SK-N-SH (cell line): Measurements from ENCODE around the gene GPC4. TPM values are rescaled to one million over a fixed set of nuclear protein-coding genes. Genes with fewer than 3 reads are reported as not detected.
A peak's percentile ranks its signal among the peaks of the same experiment; 100 is the strongest.

Source experiments
- CTCF ChIA-PET: fragments of 300-600, 350-600 bp; formaldehyde crosslinking; extraction: SDS; loops from one replicate; lab custom pipeline; 2021; lab: Yijun Ruan, JAX
- POLR2A ChIA-PET: fragments of 350-600 bp; sonication (Branson Sonifier 250); formaldehyde crosslinking; extraction: SDS; loops from one replicate; lab custom pipeline; 2020; ENCODE audit warnings: antibody characterized with exemption, inconsistent platforms; lab: Yijun Ruan, JAX
- DNase-seq: peaks from one replicate; pipeline ENCODE4 v3.0.0; 2012
- H2AFZ ChIP-seq: fragments of 200-600 bp; sonication (generic); 2 replicates; pipeline ENCODE4 v1.8.1; 2016; ENCODE audit warnings: antibody characterized with exemption, mild to moderate bottlenecking, low read depth
- H3F3A ChIP-seq: fragments of 200-600 bp; sonication (generic); replicated peaks from 2 replicates; pipeline ENCODE3; 2016; ENCODE audit warnings: antibody characterized with exemption, mild to moderate bottlenecking; ENCODE audit not compliant: insufficient read depth
- H3K27ac ChIP-seq, 2 experiments: fragments of 200-500 bp in 1 of 2; fragments of 200-600 bp in 1 of 2; sonication (Bioruptor generic) in 1 of 2; sonication (generic), shearing (Covaris generic) in 1 of 2; 2 replicates each; pipeline versions ENCODE4 v1.5.1 to v1.6.1; 2014 to 2016; ENCODE audit warnings: low read depth in 2 of 2, inconsistent platforms in 1 of 2, low read length in 1 of 2, mild to moderate bottlenecking in 1 of 2, mixed read lengths in 1 of 2
- H3K27me3 ChIP-seq: fragments of 200-600 bp; sonication (generic), shearing (Covaris generic); 2 replicates; pipeline ENCODE4 v1.6.1; 2016; ENCODE audit warnings: mixed run types; ENCODE audit not compliant: insufficient read depth
- H3K36me3 ChIP-seq, 2 experiments: fragments of 200-500 bp in 1 of 2; fragments of 200-600 bp in 1 of 2; sonication (Bioruptor generic) in 1 of 2; sonication (generic) in 1 of 2; replicated peaks in 1 of 2; 2 replicates each; pipeline versions ENCODE3 to v1.5.1; 2014 to 2016; ENCODE audit warnings: low read length in 1 of 2, mild to moderate bottlenecking in 1 of 2; ENCODE audit not compliant: insufficient read depth in 2 of 2, control insufficient read depth in 1 of 2
- H3K4me1 ChIP-seq, 2 experiments: fragments of 200-500 bp in 1 of 2; fragments of 200-600 bp in 1 of 2; sonication (Bioruptor generic) in 1 of 2; sonication (generic), shearing (Covaris generic) in 1 of 2; 2 replicates each; pipeline versions ENCODE4 v1.5.1 to v1.6.1; 2014 to 2016; ENCODE audit warnings: low read depth in 1 of 2, low read length in 1 of 2, mixed run types in 1 of 2; ENCODE audit not compliant: insufficient read depth in 2 of 2, control insufficient read depth in 1 of 2
- H3K4me2 ChIP-seq: fragments of 200-600 bp; sonication (generic), shearing (Covaris generic); 2 replicates; pipeline ENCODE4 v1.6.1; 2017; ENCODE audit warnings: mixed run types
- H3K4me3 ChIP-seq, 2 experiments: fragments of 200-500 bp in 1 of 2; fragments of 200-600 bp in 1 of 2; sonication (Bioruptor generic) in 1 of 2; sonication (generic), shearing (Covaris generic) in 1 of 2; 2 replicates each; pipeline versions ENCODE4 v1.5.1 to v1.8.1; 2014 to 2016; ENCODE audit warnings: low read depth in 2 of 2, inconsistent platforms in 1 of 2, low read length in 1 of 2, mild to moderate bottlenecking in 1 of 2, mixed read lengths in 1 of 2, moderate library complexity in 1 of 2
- H3K79me2 ChIP-seq: fragments of 200-600 bp; sonication (generic); 2 replicates; pipeline ENCODE4 v1.8.1; 2017; ENCODE audit warnings: mild to moderate bottlenecking; ENCODE audit not compliant: insufficient read depth
- H3K9ac ChIP-seq: fragments of 200-600 bp; sonication (generic); 2 replicates; pipeline ENCODE4 v1.6.1; 2017; ENCODE audit warnings: mixed run types
- H3K9me2 ChIP-seq: fragments of 200-600 bp; sonication (generic); 2 replicates; pipeline ENCODE4 v1.6.1; 2017; ENCODE audit warnings: mixed run types
- H3K9me3 ChIP-seq: fragments of 200-600 bp; sonication (generic); 2 replicates; pipeline ENCODE4 v1.6.1; 2017; ENCODE audit warnings: mixed run types, mild to moderate bottlenecking, moderate library complexity
- H4K20me1 ChIP-seq: fragments of 200-600 bp; sonication (generic); 2 replicates; pipeline ENCODE4 v1.6.1; 2017; ENCODE audit warnings: mild to moderate bottlenecking, mixed run types; ENCODE audit not compliant: insufficient read depth
- ELF1 ChIP-seq: IDR thresholded peaks from 2 replicates; pipeline ENCODE4 v1.4.0; 2012
- EP300 ChIP-seq, 2 experiments: IDR thresholded peaks; 2 replicates each; pipeline versions ENCODE4 v1.4.0 to v1.6.1; 2012; ENCODE audit warnings: borderline replicate concordance in 1 of 2, low read depth in 1 of 2, low read length in 1 of 2
- FOSL2 ChIP-seq: IDR thresholded peaks from 2 replicates; pipeline ENCODE4 v1.4.0; 2012; ENCODE audit warnings: low read depth, mild to moderate bottlenecking, moderate library complexity, borderline replicate concordance
- FOXJ3 ChIP-seq: sonication (generic); formaldehyde crosslinking; IDR thresholded peaks from 2 replicates; pipeline ENCODE4 v1.5.1; 2020; ENCODE audit warnings: mild to moderate bottlenecking, missing genetic modification reagents
- FOXM1 ChIP-seq: IDR thresholded peaks from 2 replicates; pipeline ENCODE4 v1.4.0; 2012; ENCODE audit warnings: low read depth, mild to moderate bottlenecking
- JUND ChIP-seq: IDR thresholded peaks from 2 replicates; pipeline ENCODE4 v1.4.0; 2012
- MEF2A ChIP-seq: IDR thresholded peaks from 2 replicates; pipeline ENCODE4 v1.4.0; 2012; ENCODE audit warnings: low read depth, borderline replicate concordance
- MXI1 ChIP-seq: IDR thresholded peaks from 2 replicates; pipeline ENCODE4 v1.6.1; 2012; ENCODE audit warnings: mild to moderate bottlenecking, low read depth, low read length, improper control_type of control experiment
- NFIC ChIP-seq: IDR thresholded peaks from 2 replicates; pipeline ENCODE4 v1.4.0; 2012; ENCODE audit warnings: borderline replicate concordance
- NRF1 ChIP-seq: IDR thresholded peaks from 2 replicates; pipeline ENCODE4 v1.6.1; 2012; ENCODE audit warnings: low read depth, mild to moderate bottlenecking, low read length
- PBX3 ChIP-seq: IDR thresholded peaks from 2 replicates; pipeline ENCODE4; 2012
- POLR2AphosphoS5 ChIP-seq: IDR thresholded peaks from 2 replicates; pipeline ENCODE4 v1.6.1; 2012; ENCODE audit warnings: low read depth, low read length
- RAD21 ChIP-seq: IDR thresholded peaks from 2 replicates; pipeline ENCODE4 v1.6.1; 2012; ENCODE audit warnings: mild to moderate bottlenecking, low read length
- RCOR1 ChIP-seq: fragments of 150-350 bp; IDR thresholded peaks from 2 replicates; pipeline ENCODE4 v1.6.1; 2017; ENCODE audit warnings: antibody characterized with exemption, low read length
- REST ChIP-seq: IDR thresholded peaks from 2 replicates; pipeline ENCODE4 v1.6.1; 2012; ENCODE audit warnings: mild to moderate bottlenecking, low read depth, low read length, moderate library complexity
- TAF1 ChIP-seq: IDR thresholded peaks from 2 replicates; pipeline ENCODE4 v1.6.1; 2012; ENCODE audit warnings: low read depth, mild to moderate bottlenecking, low read length, moderate library complexity, borderline replicate concordance
- USF1 ChIP-seq: IDR thresholded peaks from 2 replicates; pipeline ENCODE4 v1.4.0; 2012; ENCODE audit warnings: low read depth, borderline replicate concordance
- USF2 ChIP-seq: fragments of 150-350 bp; IDR thresholded peaks from 2 replicates; pipeline ENCODE4 v1.6.1; 2017; ENCODE audit warnings: antibody characterized with exemption, low read length, low read depth, borderline replicate concordance
- ZBTB33 ChIP-seq: IDR thresholded peaks from 2 replicates; pipeline ENCODE4 v1.4.0; 2012; ENCODE audit warnings: low read depth, borderline replicate concordance
- WGBS: methylation state at CpG from one replicate; pipeline ENCODE4 v1.1.6; 2017; ENCODE audit warnings: low lambda C conversion rate; 5-methylcytosine and 5-hydroxymethylcytosine counted together
- polyA plus RNA-seq, 3 experiments: library from polyadenylated mRNA; depleted of rRNA; stranded (reverse); fragments of >200 nt; gene quantifications; 2 replicates each; pipeline ENCODE4 v1.2.3, GENCODE V29; 2012

The GPC4 gene
- polyA plus RNA-seq, 1 of the 3 experiments (the other 2 are of a cell fraction) = 0.16 TPM

GRCh38 chrX:133375615-133376340 lies 39.5 kb downstream of the GPC4 start:
- POLR2A ChIA-PET = no interaction called here
- H2AFZ ChIP-seq = no peak overlapping the region
- H3K4me3 ChIP-seq = no peak overlapping the region
- no peak for TF ChIP-seq MXI1
- H3K79me2 ChIP-seq = no peaks in the 10 kb centered on the region
- H3F3A ChIP-seq = no peaks in the 10 kb centered on the region
- no peaks in the 10 kb centered on the region for H4K20me1 ChIP-seq
- H3K36me3 ChIP-seq = no peaks in the 10 kb centered on the region
- no peak overlapping the region for H3K27ac ChIP-seq
- no peaks in the 10 kb centered on the region; a peak in 1 of 4 replicates for H3K4me1 ChIP-seq
- no peak overlapping the region for H3K9ac ChIP-seq
- 25% methylated on average over 6 of the region's 7 CpGs for WGBS
- no peaks in the 10 kb centered on the region for H3K9me2 ChIP-seq
- H3K27me3 ChIP-seq = no peaks in the 10 kb centered on the region; the same call in 1 of the 2 replicates
- DNase-seq = peak; percentile 21
- CTCF ChIA-PET = no interaction called here
- no peak overlapping the region for H3K4me2 ChIP-seq
- H3K9me3 ChIP-seq = no peaks in the 10 kb centered on the region

- H2AFZ ChIP-seq = no peak overlapping the region
- no peak overlapping the region for H3K9ac ChIP-seq
- ChIA-PET POLR2A (no interaction called here), CTCF (interaction anchor here (0.8 kb wide), 1 partner anchor 296 kb away, joined by 3 read pairs; no protein-coding TSS in a partner anchor)
- no peaks in the 10 kb centered on the region for H3K79me2 ChIP-seq
- no peaks in the 10 kb centered on the region for H3K9me3 ChIP-seq
- no peaks in the 10 kb centered on the region for H3F3A ChIP-seq
- no peaks in the 10 kb centered on the region; the same call in 1 of the 2 replicates for H3K27me3 ChIP-seq
- H4K20me1 ChIP-seq = no peaks in the 10 kb centered on the region
- 31% methylated on average over 2 of the region's 2 CpGs for WGBS
- DNase-seq = no peak
- no peak overlapping the region for H3K4me2 ChIP-seq
- H3K4me1 ChIP-seq = no peaks in the 10 kb centered on the region; a peak in 1 of 4 replicates
- no peak overlapping the region for H3K4me3 ChIP-seq
- H3K27ac ChIP-seq = no peak overlapping the region
- no peaks in the 10 kb centered on the region for H3K9me2 ChIP-seq
- no peaks in the 10 kb centered on the region for H3K36me3 ChIP-seq
- TF ChIP-seq TAF1 (no peak), ZBTB33 (no peak), PBX3 (no peak), USF2 (no peak), REST (no peak), RCOR1 (no peak), FOSL2 (no peak), RAD21 (no peak), MXI1 (no peak), FOXJ3 (CRISPR knock-in tag) (no peak), FOXM1 (no peak), ELF1 (no peak), JUND (no peak), EP300 (IDR thresholded peaks at IDR 0.05; ENCODE audit: borderline replicate concordance in 1 of 2, low read depth in 1 of 2, low read length in 1 of 2) (no peak), NRF1 (no peak), POLR2AphosphoS5 (no peak), MEF2A (no peak), NFIC (no peak), USF1 (no peak)
Observed at GRCh38 chrX:133374874-133375387, 40.4 kb downstream of the GPC4 start.
